ENCODE measurements around the gene CALR3. TPM values are rescaled to one million over a fixed set of nuclear protein-coding genes. Genes with fewer than 3 reads are reported as not detected.

The CALR3 gene
- total RNA-seq, 1 experiment from 2014 or later = not detected

GRCh38 chr19:16454351-16454918, 41.5 kb downstream of the CALR3 start:
- H3K36me3 ChIP-seq (ENCODE audit: control insufficient read depth, insufficient read depth, low read length) = no peaks in the 10 kb centered on the region
- no peak for ATAC-seq
- H3K4me3 ChIP-seq (ENCODE audit: low read depth in 2 of 2, low read length in 2 of 2) = no peak overlapping the region
- intact Hi-C loops (cut with micrococcal nuclease; ENCODE audit: unreplicated experiment) (no loop called here), in situ Hi-C loops (cut with HindIII; ENCODE audit: low pct_unique_long_range_greater_than_20kb, low sequenced_read_pairs) (no loop called here)
- ChIA-PET POLR2A (interaction anchor here (0.6 to 0.7 kb wide), 2 partner anchors 11 to 58 kb away, joined by 4 to 17 read pairs; no protein-coding TSS in a partner anchor), CTCF (interaction anchor here (0.6 kb wide), 1 partner anchor 63 kb away, joined by 3 read pairs; no protein-coding TSS in a partner anchor)
- no peak for DNase-seq (ENCODE audit: low read depth, low spot score)
- no peak overlapping the region for H3K27ac ChIP-seq (ENCODE audit: low read length)
- no peaks in the 10 kb centered on the region for H3K27me3 ChIP-seq (ENCODE audit: control insufficient read depth, insufficient read depth, low read length)
- BruUV-seq (replicated peaks) = no TSS peak
- no peak for TF ChIP-seq SIN3A (IDR thresholded peaks at IDR 0.05; ENCODE audit: borderline replicate concordance, insufficient read depth, low read depth, low read length)
- no peak for TF ChIP-seq REST (IDR thresholded peaks at IDR 0.05; ENCODE audit: insufficient read depth in 1 of 2, low read depth in 2 of 2, low read length in 1 of 2)
- no peak for TF ChIP-seq POLR2AphosphoS5 (IDR thresholded peaks at IDR 0.05; ENCODE audit: low read depth, low read length)
- no peak for TF ChIP-seq CTCF (IDR thresholded peaks at IDR 0.05)
- TF ChIP-seq TCF7L2 (IDR thresholded peaks at IDR 0.05; ENCODE audit: low read depth, low read length) = no peak
- peaks cover 24% of the 10 kb centered on the region for H3K4me1 ChIP-seq (ENCODE audit: control insufficient read depth, insufficient read depth, low read length)
- no peaks in the 10 kb centered on the region for H3K9me3 ChIP-seq (ENCODE audit: control insufficient read depth, insufficient read depth, low read depth, low read length)

GRCh38 chr19:16452325-16452724, 43.6 kb downstream of the CALR3 start:
- no peaks in the 10 kb centered on the region for H3K27me3 ChIP-seq (ENCODE audit: control insufficient read depth, insufficient read depth, low read length)
- ChIA-PET POLR2A (interaction anchor here (0.7 kb wide), 2 partner anchors 80 to 1002 kb away, joined by 8 to 15 read pairs; no protein-coding TSS in a partner anchor), CTCF (no interaction called here)
- no peak for DNase-seq (ENCODE audit: low read depth, low spot score)
- in situ Hi-C loops (cut with HindIII; ENCODE audit: low pct_unique_long_range_greater_than_20kb, low sequenced_read_pairs) = no loop called here
- no peaks in the 10 kb centered on the region for H3K9me3 ChIP-seq (ENCODE audit: control insufficient read depth, insufficient read depth, low read depth, low read length)
- H3K4me3 ChIP-seq (ENCODE audit: low read depth in 2 of 2, low read length in 2 of 2) = no peak overlapping the region
- H3K36me3 ChIP-seq (ENCODE audit: control insufficient read depth, insufficient read depth, low read length) = no peaks in the 10 kb centered on the region
- TF ChIP-seq REST (IDR thresholded peaks at IDR 0.05; ENCODE audit: insufficient read depth in 1 of 2, low read depth in 2 of 2, low read length in 1 of 2) (no peak), SIN3A (IDR thresholded peaks at IDR 0.05; ENCODE audit: borderline replicate concordance, insufficient read depth, low read depth, low read length) (no peak), TCF7L2 (IDR thresholded peaks at IDR 0.05; ENCODE audit: low read depth, low read length) (no peak), POLR2AphosphoS5 (IDR thresholded peaks at IDR 0.05; ENCODE audit: low read depth, low read length) (no peak), CTCF (IDR thresholded peaks at IDR 0.05) (no peak)
- peaks cover 9% of the 10 kb centered on the region for H3K4me1 ChIP-seq (ENCODE audit: control insufficient read depth, insufficient read depth, low read length)
- ATAC-seq = no peak
- BruUV-seq (replicated peaks) = no TSS peak
- H3K27ac ChIP-seq (ENCODE audit: low read length) = no peak overlapping the region
- intact Hi-C loops (cut with micrococcal nuclease; ENCODE audit: unreplicated experiment) = no loop called here

Measured in Panc1 (cell line).